Measurements from ENCODE around the gene TSEN2.
"Not testable (repeated sequence)": the region's sequence is repeated elsewhere in the genome, so short reads cannot be mapped to it uniquely, and the experiment has no call there.

The TSEN2 gene

DNA sequence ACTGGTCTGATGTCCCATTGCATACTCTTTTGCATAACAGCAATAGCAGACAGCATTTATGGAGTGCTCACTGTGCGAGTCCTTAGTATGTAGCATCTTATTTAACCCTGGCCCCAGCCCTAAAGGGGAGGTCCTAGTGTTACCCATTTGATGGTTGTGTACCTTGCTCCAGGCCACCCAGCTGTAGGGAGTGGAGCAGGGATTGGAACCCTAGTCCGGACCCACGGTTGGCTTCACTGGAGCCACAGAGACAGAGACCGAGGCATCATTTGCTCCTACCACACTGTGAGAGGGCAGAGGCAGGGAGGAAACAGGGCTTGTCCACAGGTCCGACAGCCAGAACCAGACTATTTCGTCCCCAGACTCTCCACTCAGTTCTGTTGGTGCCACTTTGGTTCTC lies 16.0 kb upstream of the TSEN2 start:
- no peaks in the 10 kb centered on the region for H3F3A ChIP-seq (ENCODE audit: insufficient read depth)
- H3K27ac ChIP-seq (ENCODE audit: low read depth, low read length), result no peak overlapping the region
- no peak overlapping the region for H2AFZ ChIP-seq (ENCODE audit: low read depth, low read length, severe bottlenecking)
- no peaks in the 10 kb centered on the region for H3K9me2 ChIP-seq (replicated peaks; ENCODE audit: insufficient read depth, low read length)
- no peaks in the 10 kb centered on the region for H3K27me3 ChIP-seq (ENCODE audit: low read length)
- no peak overlapping the region for H3K4me2 ChIP-seq (ENCODE audit: low read depth, low read length, poor library complexity, severe bottlenecking)
- no peak overlapping the region for H3K4me3 ChIP-seq (ENCODE audit: insufficient read depth, low read length, poor library complexity, severe bottlenecking)
- H3K36me3 ChIP-seq (ENCODE audit: low read length), result no peaks in the 10 kb centered on the region
- H3K9me3 ChIP-seq (ENCODE audit: insufficient read depth, low read length), result no peaks in the 10 kb centered on the region
- no peaks in the 10 kb centered on the region for H3K79me2 ChIP-seq (ENCODE audit: insufficient read depth, low read length)
- no peak overlapping the region for H3K9ac ChIP-seq (ENCODE audit: low read length)
- TF ChIP-seq EZH2phosphoT487 (conservative IDR thresholded peaks at IDR 0.05; ENCODE audit: low read length), result no peak
- TF ChIP-seq, protein P1, sequence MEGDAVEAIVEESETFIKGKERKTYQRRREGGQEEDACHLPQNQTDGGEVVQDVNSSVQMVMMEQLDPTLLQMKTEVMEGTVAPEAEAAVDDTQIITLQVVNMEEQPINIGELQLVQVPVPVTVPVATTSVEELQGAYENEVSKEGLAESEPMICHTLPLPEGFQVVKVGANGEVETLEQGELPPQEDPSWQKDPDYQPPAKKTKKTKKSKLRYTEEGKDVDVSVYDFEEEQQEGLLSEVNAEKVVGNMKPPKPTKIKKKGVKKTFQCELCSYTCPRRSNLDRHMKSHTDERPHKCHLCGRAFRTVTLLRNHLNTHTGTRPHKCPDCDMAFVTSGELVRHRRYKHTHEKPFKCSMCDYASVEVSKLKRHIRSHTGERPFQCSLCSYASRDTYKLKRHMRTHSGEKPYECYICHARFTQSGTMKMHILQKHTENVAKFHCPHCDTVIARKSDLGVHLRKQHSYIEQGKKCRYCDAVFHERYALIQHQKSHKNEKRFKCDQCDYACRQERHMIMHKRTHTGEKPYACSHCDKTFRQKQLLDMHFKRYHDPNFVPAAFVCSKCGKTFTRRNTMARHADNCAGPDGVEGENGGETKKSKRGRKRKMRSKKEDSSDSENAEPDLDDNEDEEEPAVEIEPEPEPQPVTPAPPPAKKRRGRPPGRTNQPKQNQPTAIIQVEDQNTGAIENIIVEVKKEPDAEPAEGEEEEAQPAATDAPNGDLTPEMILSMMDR (IDR thresholded peaks at IDR 0.05; ENCODE audit: insufficient read depth, low read length, poor library complexity, severe bottlenecking), result no peak
- no peaks in the 10 kb centered on the region for H4K20me1 ChIP-seq (ENCODE audit: low read depth, low read length)

DNA sequence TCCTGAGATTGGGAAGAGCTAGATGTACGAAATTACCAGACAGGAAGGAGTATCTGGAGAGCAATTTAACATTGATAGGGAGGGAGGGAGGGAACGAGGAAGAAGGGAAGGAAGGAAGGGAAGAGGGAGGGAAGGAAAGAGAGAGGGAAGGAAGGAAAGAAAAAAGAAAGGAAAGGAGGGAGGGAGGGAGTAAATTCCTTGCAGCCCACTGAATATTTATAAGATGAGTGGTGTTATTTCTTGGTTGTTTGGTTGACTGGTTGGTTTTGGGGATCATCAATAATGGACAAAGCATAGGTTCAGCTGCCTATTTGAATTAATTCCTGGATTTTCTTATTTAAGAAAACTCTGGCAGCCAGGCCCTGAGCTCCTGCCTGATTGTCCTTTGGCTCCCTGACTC lies 15.5 kb upstream of the TSEN2 start:
- Histone ChIP-seq H3K9me2 (replicated peaks; ENCODE audit: insufficient read depth, low read length) (no peaks in the 10 kb centered on the region), H3K79me2 (ENCODE audit: insufficient read depth, low read length) (no peaks in the 10 kb centered on the region), H4K20me1 (ENCODE audit: low read depth, low read length) (no peaks in the 10 kb centered on the region), H3K9me3 (ENCODE audit: insufficient read depth, low read length) (no peaks in the 10 kb centered on the region), H2AFZ (ENCODE audit: low read depth, low read length, severe bottlenecking) (no peak overlapping the region), H3K4me2 (ENCODE audit: low read depth, low read length, poor library complexity, severe bottlenecking) (no peak overlapping the region), H3K36me3 (ENCODE audit: low read length) (no peaks in the 10 kb centered on the region), H3K9ac (ENCODE audit: low read length) (no peak overlapping the region), H3K4me3 (ENCODE audit: insufficient read depth, low read length, poor library complexity, severe bottlenecking) (no peak overlapping the region), H3F3A (ENCODE audit: insufficient read depth) (no peaks in the 10 kb centered on the region), H3K27me3 (ENCODE audit: low read length) (no peaks in the 10 kb centered on the region), H3K27ac (ENCODE audit: low read depth, low read length) (no peak overlapping the region)
- TF ChIP-seq EZH2phosphoT487 (conservative IDR thresholded peaks at IDR 0.05; ENCODE audit: low read length), result no peak
- TF ChIP-seq, protein P1 (IDR thresholded peaks at IDR 0.05; ENCODE audit: insufficient read depth, low read length, poor library complexity, severe bottlenecking), result no peak

DNA sequence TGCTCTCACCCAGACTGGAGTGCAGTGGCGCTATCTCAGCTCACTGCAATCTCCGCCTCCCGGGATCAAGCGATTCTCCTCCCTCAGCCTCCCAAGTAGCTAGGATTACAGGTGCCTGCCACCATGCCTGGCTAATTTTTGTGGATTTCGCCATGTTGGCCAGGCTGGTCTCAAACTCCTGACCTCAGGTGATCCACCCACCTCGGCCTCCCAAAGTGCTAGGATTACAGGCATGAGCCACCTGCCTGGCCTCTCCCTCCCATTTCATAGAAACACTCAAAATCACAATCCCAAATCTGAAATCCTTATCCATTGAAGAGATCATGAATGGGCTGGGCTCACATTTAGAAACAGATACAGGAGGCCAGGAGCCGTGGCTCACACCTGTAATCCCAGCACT lies 15.1 kb upstream of the TSEN2 start:
- not testable (repeated sequence) for H4K20me1 ChIP-seq (ENCODE audit: low read depth, low read length); H3K4me2 ChIP-seq (ENCODE audit: low read depth, low read length, poor library complexity, severe bottlenecking); H3K9me2 ChIP-seq (replicated peaks; ENCODE audit: insufficient read depth, low read length); H3K9ac ChIP-seq (ENCODE audit: low read length); H2AFZ ChIP-seq (ENCODE audit: low read depth, low read length, severe bottlenecking); H3F3A ChIP-seq (ENCODE audit: insufficient read depth); H3K4me3 ChIP-seq (ENCODE audit: insufficient read depth, low read length, poor library complexity, severe bottlenecking); H3K27ac ChIP-seq (ENCODE audit: low read depth, low read length); H3K27me3 ChIP-seq (ENCODE audit: low read length); H3K79me2 ChIP-seq (ENCODE audit: insufficient read depth, low read length); H3K9me3 ChIP-seq (ENCODE audit: insufficient read depth, low read length); H3K36me3 ChIP-seq (ENCODE audit: low read length)

DNA sequence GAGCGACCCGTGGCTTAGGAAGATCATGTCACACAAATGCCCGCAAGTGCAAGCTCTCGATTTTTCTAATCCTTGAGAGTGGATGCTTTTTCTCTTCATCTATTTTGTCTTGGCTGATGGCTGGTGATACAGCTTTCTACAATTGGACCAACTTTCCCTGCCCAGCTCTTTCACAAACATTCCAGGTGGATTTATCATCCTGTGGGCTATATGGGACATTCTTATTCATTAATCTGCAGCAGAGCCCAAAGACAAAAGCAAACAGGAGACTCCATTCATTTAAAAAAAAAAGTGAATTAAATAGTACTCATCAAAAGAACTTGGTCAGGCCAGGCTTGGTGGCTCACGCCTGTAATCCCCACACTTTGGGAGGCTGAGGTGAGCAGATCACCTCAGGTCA lies 14.2 kb upstream of the TSEN2 start:
- no peak for TF ChIP-seq EZH2phosphoT487 (conservative IDR thresholded peaks at IDR 0.05; ENCODE audit: low read length)
- TF ChIP-seq, protein P1 (IDR thresholded peaks at IDR 0.05; ENCODE audit: insufficient read depth, low read length, poor library complexity, severe bottlenecking), result no peak
- Histone ChIP-seq H3K9me3 (ENCODE audit: insufficient read depth, low read length) (no peaks in the 10 kb centered on the region), H2AFZ (ENCODE audit: low read depth, low read length, severe bottlenecking) (no peak overlapping the region), H3K27ac (ENCODE audit: low read depth, low read length) (no peak overlapping the region), H3K9me2 (replicated peaks; ENCODE audit: insufficient read depth, low read length) (no peaks in the 10 kb centered on the region), H3K4me3 (ENCODE audit: insufficient read depth, low read length, poor library complexity, severe bottlenecking) (no peak overlapping the region), H3K9ac (ENCODE audit: low read length) (no peak overlapping the region), H3K4me2 (ENCODE audit: low read depth, low read length, poor library complexity, severe bottlenecking) (no peak overlapping the region), H4K20me1 (ENCODE audit: low read depth, low read length) (no peaks in the 10 kb centered on the region), H3K27me3 (ENCODE audit: low read length) (no peaks in the 10 kb centered on the region), H3F3A (ENCODE audit: insufficient read depth) (no peaks in the 10 kb centered on the region), H3K79me2 (ENCODE audit: insufficient read depth, low read length) (no peaks in the 10 kb centered on the region), H3K36me3 (ENCODE audit: low read length) (no peaks in the 10 kb centered on the region)
